HEK293 (cell line): ENCODE measurements around the gene KREMEN2.

Experiments
- BCL11B ChIP-seq: fragments of 450-650 bp; formaldehyde crosslinking; IDR thresholded peaks from 2 replicates; pipeline ENCODE4 v1.5.1; 2016; ENCODE audit warnings: low read depth, missing biosample characterization, missing genetic modification characterization
- ELK4 ChIP-seq: IDR thresholded peaks from 2 replicates; pipeline ENCODE4 v1.6.1; 2011; ENCODE audit warnings: mild to moderate bottlenecking, low read depth, low read length, borderline replicate concordance
- KLF7 ChIP-seq: fragments of 450-650 bp; formaldehyde crosslinking; IDR thresholded peaks from 2 replicates; pipeline ENCODE4 v1.5.1; 2016; ENCODE audit warnings: missing biosample characterization, missing genetic modification characterization, borderline replicate concordance
- PBX3 ChIP-seq: sonication (generic); formaldehyde crosslinking; IDR thresholded peaks from 2 replicates; pipeline ENCODE4 v1.8.1; 2022; ENCODE audit warnings: mild to moderate bottlenecking, moderate library complexity, missing genetic modification reagents
- SCRT1 ChIP-seq: fragments of 450-650 bp; formaldehyde crosslinking; IDR thresholded peaks from 2 replicates; pipeline ENCODE4 v1.5.1; 2016; ENCODE audit warnings: missing biosample characterization, missing genetic modification characterization, borderline replicate concordance
- ZFHX2 ChIP-seq: fragments of 450-650 bp; formaldehyde crosslinking; conservative IDR thresholded peaks from 2 replicates; pipeline ENCODE4 v1.5.1; 2016; ENCODE audit warnings: missing biosample characterization, missing genetic modification characterization
- ZFP41 ChIP-seq: fragments of 450-650 bp; formaldehyde crosslinking; IDR thresholded peaks from 2 replicates; pipeline ENCODE4 v1.5.1; 2016; ENCODE audit warnings: missing biosample characterization, missing genetic modification characterization, borderline replicate concordance
- ZNF138 ChIP-seq: fragments of 450-650 bp; formaldehyde crosslinking; IDR thresholded peaks from 2 replicates; pipeline ENCODE4 v1.5.1; 2016; ENCODE audit warnings: missing biosample characterization, missing genetic modification characterization, borderline replicate concordance
- ZNF140 ChIP-seq: fragments of 450-650 bp; formaldehyde crosslinking; IDR thresholded peaks from 2 replicates; pipeline ENCODE4 v1.5.1; 2016; ENCODE audit warnings: missing biosample characterization, missing genetic modification characterization
- ZNF155 ChIP-seq: fragments of 450-650 bp; formaldehyde crosslinking; IDR thresholded peaks from 2 replicates; pipeline ENCODE4 v1.5.1; 2016; ENCODE audit warnings: missing biosample characterization, missing genetic modification characterization
- ZNF16 ChIP-seq: fragments of 450-650 bp; formaldehyde crosslinking; IDR thresholded peaks from 2 replicates; pipeline ENCODE4 v1.5.1; 2016; ENCODE audit warnings: low read depth, missing biosample characterization, missing genetic modification characterization
- ZNF184 ChIP-seq: fragments of 450-650 bp; IDR thresholded peaks from 2 replicates; pipeline ENCODE4 v1.5.1; 2018; ENCODE audit warnings: missing biosample characterization, mild to moderate bottlenecking, missing genetic modification characterization
- ZNF302 ChIP-seq: fragments of 450-650 bp; formaldehyde crosslinking; IDR thresholded peaks from 2 replicates; pipeline ENCODE4 v1.5.1; 2016; ENCODE audit warnings: missing biosample characterization, missing genetic modification characterization, low read depth
- ZNF391 ChIP-seq: fragments of 450-650 bp; formaldehyde crosslinking; IDR thresholded peaks from 2 replicates; pipeline ENCODE4 v1.5.1; 2016; ENCODE audit warnings: low read depth, missing biosample characterization, missing genetic modification characterization, borderline replicate concordance
- ZNF473 ChIP-seq: fragments of 450-650 bp; formaldehyde crosslinking; IDR thresholded peaks from 2 replicates; pipeline ENCODE4 v1.5.1; 2017; ENCODE audit warnings: missing biosample characterization, missing genetic modification characterization
- ZNF510 ChIP-seq: fragments of 450-650 bp; formaldehyde crosslinking; IDR thresholded peaks from 2 replicates; pipeline ENCODE4 v1.5.1; 2018; ENCODE audit warnings: mild to moderate bottlenecking, missing genetic modification characterization, missing biosample characterization; ENCODE audit not compliant: insufficient replicate concordance
- ZNF548 ChIP-seq: fragments of 450-650 bp; formaldehyde crosslinking; IDR thresholded peaks from 2 replicates; pipeline ENCODE4 v1.5.1; 2016; ENCODE audit warnings: missing biosample characterization, missing genetic modification characterization
- ZNF555 ChIP-seq: fragments of 450-650 bp; formaldehyde crosslinking; conservative IDR thresholded peaks from 2 replicates; pipeline ENCODE4 v1.5.1; 2017; ENCODE audit warnings: missing biosample characterization, mild to moderate bottlenecking, missing genetic modification characterization, inconsistent platforms
- ZNF561 ChIP-seq: fragments of 450-650 bp; IDR thresholded peaks from 2 replicates; pipeline ENCODE4 v1.5.1; 2018; ENCODE audit warnings: missing biosample characterization, missing genetic modification characterization, borderline replicate concordance
- ZNF596 ChIP-seq: fragments of 450-650 bp; IDR thresholded peaks from 2 replicates; pipeline ENCODE4 v1.5.0; 2018; ENCODE audit warnings: missing biosample characterization, mild to moderate bottlenecking, missing genetic modification characterization, moderate library complexity
- ZNF629 ChIP-seq: fragments of 450-650 bp; formaldehyde crosslinking; IDR thresholded peaks from 2 replicates; pipeline ENCODE4 v1.5.1; 2017; ENCODE audit warnings: missing biosample characterization, missing genetic modification characterization
- ZNF830 ChIP-seq: fragments of 450-650 bp; IDR thresholded peaks from 2 replicates; pipeline ENCODE4 v1.5.0; 2018; ENCODE audit warnings: missing biosample characterization, missing genetic modification characterization, low read depth, mild to moderate bottlenecking, moderate library complexity
- TF ChIP-seq, protein P1 (sequence below): fragments of 450-650 bp; formaldehyde crosslinking; IDR thresholded peaks from 2 replicates; pipeline ENCODE4 v1.5.1; 2016; ENCODE audit warnings: missing biosample characterization, missing genetic modification characterization
- TF ChIP-seq, protein P2 (sequence below): fragments of 450-650 bp; formaldehyde crosslinking; IDR thresholded peaks from 2 replicates; pipeline ENCODE4 v1.5.1; 2016; ENCODE audit warnings: missing biosample characterization, missing genetic modification characterization
- TF ChIP-seq, protein P3 (sequence below): fragments of 450-650 bp; formaldehyde crosslinking; IDR thresholded peaks from 2 replicates; pipeline ENCODE4 v1.5.1; 2016; ENCODE audit warnings: missing biosample characterization, missing genetic modification characterization
- TF ChIP-seq, protein P4 (sequence below): fragments of 450-650 bp; formaldehyde crosslinking; IDR thresholded peaks from 2 replicates; pipeline ENCODE4 v1.5.1; 2017; ENCODE audit warnings: missing biosample characterization, missing genetic modification characterization
- TF ChIP-seq, protein P5 (sequence below): fragments of 450-650 bp; formaldehyde crosslinking; IDR thresholded peaks from 2 replicates; pipeline ENCODE4 v1.5.1; 2016; ENCODE audit warnings: missing biosample characterization, missing genetic modification characterization

Gene KREMEN2

GRCh38 chr16:2969545-2970521 lies 5.8 kb downstream of the KREMEN2 start (continued):
- TF ChIP-seq, protein P1, sequence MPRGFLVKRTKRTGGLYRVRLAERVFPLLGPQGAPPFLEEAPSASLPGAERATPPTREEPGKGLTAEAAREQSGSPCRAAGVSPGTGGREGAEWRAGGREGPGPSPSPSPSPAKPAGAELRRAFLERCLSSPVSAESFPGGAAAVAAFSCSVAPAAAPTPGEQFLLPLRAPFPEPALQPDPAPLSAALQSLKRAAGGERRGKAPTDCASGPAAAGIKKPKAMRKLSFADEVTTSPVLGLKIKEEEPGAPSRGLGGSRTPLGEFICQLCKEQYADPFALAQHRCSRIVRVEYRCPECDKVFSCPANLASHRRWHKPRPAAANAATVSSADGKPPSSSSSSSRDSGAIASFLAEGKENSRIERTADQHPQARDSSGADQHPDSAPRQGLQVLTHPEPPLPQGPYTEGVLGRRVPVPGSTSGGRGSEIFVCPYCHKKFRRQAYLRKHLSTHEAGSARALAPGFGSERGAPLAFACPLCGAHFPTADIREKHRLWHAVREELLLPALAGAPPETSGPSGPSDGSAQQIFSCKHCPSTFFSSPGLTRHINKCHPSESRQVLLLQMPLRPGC (tag by site-specific recombination) = no peak
- no peak for TF ChIP-seq ZNF16 (tag by site-specific recombination)
- TF ChIP-seq ZNF155 (tag by site-specific recombination) = no peak
- no peak for TF ChIP-seq ZNF138 (tag by site-specific recombination)
- no peak for TF ChIP-seq ZNF830 (tag by site-specific recombination)
- TF ChIP-seq ZNF391 (tag by site-specific recombination) = no peak; the same call in 1 of the 2 replicates
- TF ChIP-seq, protein P2, sequence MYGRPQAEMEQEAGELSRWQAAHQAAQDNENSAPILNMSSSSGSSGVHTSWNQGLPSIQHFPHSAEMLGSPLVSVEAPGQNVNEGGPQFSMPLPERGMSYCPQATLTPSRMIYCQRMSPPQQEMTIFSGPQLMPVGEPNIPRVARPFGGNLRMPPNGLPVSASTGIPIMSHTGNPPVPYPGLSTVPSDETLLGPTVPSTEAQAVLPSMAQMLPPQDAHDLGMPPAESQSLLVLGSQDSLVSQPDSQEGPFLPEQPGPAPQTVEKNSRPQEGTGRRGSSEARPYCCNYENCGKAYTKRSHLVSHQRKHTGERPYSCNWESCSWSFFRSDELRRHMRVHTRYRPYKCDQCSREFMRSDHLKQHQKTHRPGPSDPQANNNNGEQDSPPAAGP (tag by site-specific recombination) = peak; percentile 52; the same call in 1 of the 2 replicates
- TF ChIP-seq, protein P3, sequence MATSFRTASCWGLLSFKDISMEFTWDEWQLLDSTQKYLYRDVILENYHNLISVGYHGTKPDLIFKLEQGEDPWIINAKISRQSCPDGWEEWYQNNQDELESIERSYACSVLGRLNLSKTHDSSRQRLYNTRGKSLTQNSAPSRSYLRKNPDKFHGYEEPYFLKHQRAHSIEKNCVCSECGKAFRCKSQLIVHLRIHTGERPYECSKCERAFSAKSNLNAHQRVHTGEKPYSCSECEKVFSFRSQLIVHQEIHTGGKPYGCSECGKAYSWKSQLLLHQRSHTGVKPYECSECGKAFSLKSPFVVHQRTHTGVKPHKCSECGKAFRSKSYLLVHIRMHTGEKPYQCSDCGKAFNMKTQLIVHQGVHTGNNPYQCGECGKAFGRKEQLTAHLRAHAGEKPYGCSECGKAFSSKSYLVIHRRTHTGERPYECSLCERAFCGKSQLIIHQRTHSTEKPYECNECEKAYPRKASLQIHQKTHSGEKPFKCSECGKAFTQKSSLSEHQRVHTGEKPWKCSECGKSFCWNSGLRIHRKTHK (tag by site-specific recombination) = no peak
- TF ChIP-seq ZNF473 (tag by site-specific recombination) = no peak
- TF ChIP-seq PBX3 = no peak; the same call in 1 of the 2 replicates
- no peak for TF ChIP-seq ZFP41
- TF ChIP-seq ZNF548 (tag by site-specific recombination) = no peak
- TF ChIP-seq ELK4 = no peak
- TF ChIP-seq ZNF561 (tag by site-specific recombination) = peak; percentile 92
- TF ChIP-seq ZNF302 (tag by site-specific recombination) = no peak
- peak; percentile 62; the same call in 1 of the 2 replicates for TF ChIP-seq KLF7 (tag by site-specific recombination)
- TF ChIP-seq ZFHX2 (tag by site-specific recombination) = peak; percentile 82
- peak; percentile 72; the same call in 1 of the 2 replicates for TF ChIP-seq BCL11B
- no peak for TF ChIP-seq SCRT1 (tag by site-specific recombination)
- TF ChIP-seq, protein P4, sequence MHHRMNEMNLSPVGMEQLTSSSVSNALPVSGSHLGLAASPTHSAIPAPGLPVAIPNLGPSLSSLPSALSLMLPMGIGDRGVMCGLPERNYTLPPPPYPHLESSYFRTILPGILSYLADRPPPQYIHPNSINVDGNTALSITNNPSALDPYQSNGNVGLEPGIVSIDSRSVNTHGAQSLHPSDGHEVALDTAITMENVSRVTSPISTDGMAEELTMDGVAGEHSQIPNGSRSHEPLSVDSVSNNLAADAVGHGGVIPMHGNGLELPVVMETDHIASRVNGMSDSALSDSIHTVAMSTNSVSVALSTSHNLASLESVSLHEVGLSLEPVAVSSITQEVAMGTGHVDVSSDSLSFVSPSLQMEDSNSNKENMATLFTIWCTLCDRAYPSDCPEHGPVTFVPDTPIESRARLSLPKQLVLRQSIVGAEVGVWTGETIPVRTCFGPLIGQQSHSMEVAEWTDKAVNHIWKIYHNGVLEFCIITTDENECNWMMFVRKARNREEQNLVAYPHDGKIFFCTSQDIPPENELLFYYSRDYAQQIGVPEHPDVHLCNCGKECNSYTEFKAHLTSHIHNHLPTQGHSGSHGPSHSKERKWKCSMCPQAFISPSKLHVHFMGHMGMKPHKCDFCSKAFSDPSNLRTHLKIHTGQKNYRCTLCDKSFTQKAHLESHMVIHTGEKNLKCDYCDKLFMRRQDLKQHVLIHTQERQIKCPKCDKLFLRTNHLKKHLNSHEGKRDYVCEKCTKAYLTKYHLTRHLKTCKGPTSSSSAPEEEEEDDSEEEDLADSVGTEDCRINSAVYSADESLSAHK (tag by site-specific recombination) = no peak
- peak; percentile 59 for TF ChIP-seq ZNF629 (tag by site-specific recombination)
- no peak for TF ChIP-seq ZNF555
- TF ChIP-seq, protein P5, sequence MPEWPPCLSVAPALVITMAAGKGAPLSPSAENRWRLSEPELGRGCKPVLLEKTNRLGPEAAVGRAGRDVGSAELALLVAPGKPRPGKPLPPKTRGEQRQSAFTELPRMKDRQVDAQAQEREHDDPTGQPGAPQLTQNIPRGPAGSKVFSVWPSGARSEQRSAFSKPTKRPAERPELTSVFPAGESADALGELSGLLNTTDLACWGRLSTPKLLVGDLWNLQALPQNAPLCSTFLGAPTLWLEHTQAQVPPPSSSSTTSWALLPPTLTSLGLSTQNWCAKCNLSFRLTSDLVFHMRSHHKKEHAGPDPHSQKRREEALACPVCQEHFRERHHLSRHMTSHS (tag by site-specific recombination) = no peak
- TF ChIP-seq ZNF510 = no peak
- TF ChIP-seq ZNF140 (tag by site-specific recombination) = no peak
- TF ChIP-seq ZNF184 (tag by site-specific recombination) = 0 out of 2 replicates have a peak, but pooled peaks have one; percentile 23
- no peak for TF ChIP-seq ZNF596 (tag by site-specific recombination)
